Measurements from ENCODE around the gene PANK4. TPM values are rescaled to one million over a fixed set of nuclear protein-coding genes. Genes with fewer than 3 reads are reported as not detected.

PANK4 gene
- polyA plus RNA-seq, 2 of the 4 experiments (the other 2 are of a cell fraction) = 8.1 to 13.8 TPM

- DNase-seq (ENCODE audit: low read depth in 1 of 2, low spot score in 1 of 2) (no peak), FAIRE-seq (no peak), ATAC-seq (no peak)
- no peaks in the 10 kb centered on the region for H3K4me1 ChIP-seq
- H3K4me2 ChIP-seq = no peak overlapping the region
- no peaks in the 10 kb centered on the region for H3K9me3 ChIP-seq
- TF ChIP-seq REST (IDR thresholded peaks at IDR 0.05) = no peak
- TF ChIP-seq FOXS1 (CRISPR knock-in tag; IDR thresholded peaks at IDR 0.05) = no peak
- TF ChIP-seq SREBF2 (IDR thresholded peaks at IDR 0.05) = no peak
- TF ChIP-seq HES2 (IDR thresholded peaks at IDR 0.05) = no peak
- TF ChIP-seq TP53 (CRISPR knock-in tag; IDR thresholded peaks at IDR 0.05) = no peak
- TF ChIP-seq USF2 (IDR thresholded peaks at IDR 0.05) = no peak
- TF ChIP-seq NR3C1 (IDR thresholded peaks at IDR 0.05) = no peak
- no peak for TF ChIP-seq KDM1A (IDR thresholded peaks at IDR 0.05; ENCODE audit: low read depth)
- no peak for TF ChIP-seq NPAS2 (CRISPR knock-in tag; IDR thresholded peaks at IDR 0.05; ENCODE audit: borderline replicate concordance)
- TF ChIP-seq ZNF302 (CRISPR knock-in tag; IDR thresholded peaks at IDR 0.05) = no peak
- TF ChIP-seq CTCF (IDR thresholded peaks at IDR 0.05) = no peak
- TF ChIP-seq JUNB (IDR thresholded peaks at IDR 0.05) = no peak
- no peak for TF ChIP-seq EHF (CRISPR knock-in tag; IDR thresholded peaks at IDR 0.05)
- no peak for TF ChIP-seq JUN (IDR thresholded peaks at IDR 0.05)
- no peak for TF ChIP-seq MAX (IDR thresholded peaks at IDR 0.05)
- no peak for TF ChIP-seq NFE2L2 (conservative IDR thresholded peaks at IDR 0.05; ENCODE audit: low read length)
- no peak for TF ChIP-seq EP300 (IDR thresholded peaks at IDR 0.05)
- H3K27ac ChIP-seq = no peak overlapping the region
- H3K4me3 ChIP-seq = no peak overlapping the region
- WGBS (ENCODE audit: missing lambda C conversion rate) = over 99% methylated on average over 18 of the region's 29 CpGs
- CTCF ChIA-PET = interaction anchor here (1.0 to 1.3 kb wide), 2 partner anchors 11 to 94 kb away, joined by 3 read pairs; no protein-coding TSS in a partner anchor
- POLR2A ChIA-PET = no interaction called here
Measured at GRCh38 chr1:2508751-2509150, 17.6 kb downstream of the PANK4 start.

- CTCF ChIA-PET = no interaction called here
- ATAC-seq (no peak), DNase-seq (ENCODE audit: low read depth in 1 of 2, low spot score in 1 of 2) (no peak), FAIRE-seq (no peak)
- no peaks in the 10 kb centered on the region for H3K9me3 ChIP-seq
- 92% methylated on average over 11 of the region's 24 CpGs for WGBS (ENCODE audit: missing lambda C conversion rate)
- POLR2A ChIA-PET = no interaction called here
- H3K4me2 ChIP-seq = no peak overlapping the region
- H3K27ac ChIP-seq = no peak overlapping the region
- no peak overlapping the region for H3K4me3 ChIP-seq
- H3K4me1 ChIP-seq = no peaks in the 10 kb centered on the region
- no peak for TF ChIP-seq MYC (IDR thresholded peaks at IDR 0.05; ENCODE audit: borderline replicate concordance, low read length)
- no peak for TF ChIP-seq HOXB5 (CRISPR knock-in tag; IDR thresholded peaks at IDR 0.05)
- no peak for TF ChIP-seq PBX3 (IDR thresholded peaks at IDR 0.05)
- no peak for TF ChIP-seq FOSL2 (IDR thresholded peaks at IDR 0.05)
- TF ChIP-seq FOSL2 (CRISPR knock-in tag; IDR thresholded peaks at IDR 0.05) = no peak
- TF ChIP-seq ZC3H11A (IDR thresholded peaks at IDR 0.05) = no peak
- TF ChIP-seq FOXS1 (CRISPR knock-in tag; IDR thresholded peaks at IDR 0.05) = no peak
- TF ChIP-seq SMC3 (IDR thresholded peaks at IDR 0.05) = no peak
- no peak for TF ChIP-seq GATA3 (IDR thresholded peaks at IDR 0.05; ENCODE audit: borderline replicate concordance)
- no peak for TF ChIP-seq RAD21 (conservative IDR thresholded peaks at IDR 0.05 in 1 of 2, IDR thresholded peaks at IDR 0.05 in 1 of 2)
- no peak for TF ChIP-seq HES2 (IDR thresholded peaks at IDR 0.05)
- TF ChIP-seq POLR2AphosphoS2 (conservative IDR thresholded peaks at IDR 0.05; ENCODE audit: low read length) = no peak
- TF ChIP-seq REST (IDR thresholded peaks at IDR 0.05) = no peak
- no peak for TF ChIP-seq NPAS2 (CRISPR knock-in tag; IDR thresholded peaks at IDR 0.05; ENCODE audit: borderline replicate concordance)
- TF ChIP-seq MAFK (IDR thresholded peaks at IDR 0.05; ENCODE audit: partially characterized antibody) = no peak
Measured at GRCh38 chr1:2508180-2508579, 18.2 kb downstream of the PANK4 start.

All from A549 (cell line).